HG03558 (cell line): ENCODE data around the gene ACAA1.

Source experiments
- ATAC-seq: cut with Tn5 transposase; IDR thresholded peaks from one replicate; pipeline ENCODE4 v1.9.1; 2021; ENCODE audit warnings: moderate number of reproducible peaks; ENCODE audit not compliant: unreplicated experiment; ENCODE audit errors: extremely low read depth

Gene ACAA1

GRCh38 chr3:38154625-38155255 is 17.8 kb upstream of the ACAA1 start:
- no peak for ATAC-seq

- ATAC-seq: no peak
Observed at GRCh38 chr3:38154033-38154494, 17.1 kb upstream of the ACAA1 start.

- ATAC-seq: no peak
Observed at GRCh38 chr3:38153221-38153620, 16.3 kb upstream of the ACAA1 start.

GRCh38 chr3:38152609-38153008 is 15.7 kb upstream of the ACAA1 start:
- ATAC-seq: no peak

- ATAC-seq: no peak
Observed at GRCh38 chr3:38151667-38152265, 14.8 kb upstream of the ACAA1 start.

- no peak for ATAC-seq
Observed at GRCh38 chr3:38150780-38151528, 14.0 kb upstream of the ACAA1 start.

GRCh38 chr3:38149708-38150107 is 12.8 kb upstream of the ACAA1 start:
- no peak for ATAC-seq

GRCh38 chr3:38148311-38148882 is 11.5 kb upstream of the ACAA1 start:
- ATAC-seq: no peak

GRCh38 chr3:38147421-38147820 is 10.5 kb upstream of the ACAA1 start:
- no peak for ATAC-seq

GRCh38 chr3:38146504-38146903 is 9.6 kb upstream of the ACAA1 start:
- no peak for ATAC-seq

- ATAC-seq: no peak
Observed at GRCh38 chr3:38143511-38143910, 6.6 kb upstream of the ACAA1 start.

- ATAC-seq: no peak
Observed at GRCh38 chr3:38142959-38143358, 6.0 kb upstream of the ACAA1 start.

GRCh38 chr3:38141952-38142273 is 5.0 kb upstream of the ACAA1 start:
- no peak for ATAC-seq

GRCh38 chr3:38141173-38141951 is 4.4 kb upstream of the ACAA1 start:
- ATAC-seq: no peak

GRCh38 chr3:38140326-38141172 is 3.6 kb upstream of the ACAA1 start:
- ATAC-seq: no peak

GRCh38 chr3:38139652-38140051 is 2.7 kb upstream of the ACAA1 start:
- no peak for ATAC-seq

- ATAC-seq: no peak
Observed at GRCh38 chr3:38139191-38139590, 2.3 kb upstream of the ACAA1 start.

- no peak for ATAC-seq
Observed at GRCh38 chr3:38138349-38139190, 1.6 kb upstream of the ACAA1 start, which contains the start of gene MYD88. Gene MYD88, plus strand, starts transcription at chr3:38138661. Its CDS starts 40 bp downstream, at chr3:38138701.
